ENCODE measurements around the gene RAB43.
"Not testable (repeated sequence)": the region's sequence is repeated elsewhere in the genome, so short reads cannot be mapped to it uniquely, and the experiment has no call there.

Gene RAB43

DNA sequence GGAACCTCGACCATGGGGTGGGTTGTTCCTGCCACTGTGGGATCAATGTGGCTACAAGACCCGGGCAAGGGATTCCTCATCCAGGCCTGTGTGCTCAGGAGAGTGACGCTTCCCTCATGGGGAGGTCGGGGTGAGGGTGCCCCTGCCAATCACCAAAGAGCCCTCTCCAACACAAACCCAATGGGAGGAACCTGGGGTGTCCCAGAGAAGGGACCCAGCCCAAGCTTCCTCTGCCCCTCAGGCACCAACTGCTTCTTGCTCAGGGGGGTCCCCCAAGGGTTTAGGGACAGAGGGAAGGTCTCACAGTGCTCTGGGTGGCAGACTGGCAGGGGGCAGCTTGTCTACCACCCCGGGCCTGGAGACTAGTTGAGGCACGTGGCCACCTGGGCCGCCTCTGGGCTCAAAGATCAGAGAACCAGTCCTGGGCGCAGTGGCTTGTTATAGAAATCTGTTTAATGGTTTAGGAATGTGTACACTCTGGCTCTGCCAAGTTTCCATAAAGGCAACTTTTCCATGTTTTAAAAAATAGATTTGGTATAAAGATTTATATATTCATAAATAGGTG, 34.4 kb downstream of the RAB43 start:
- no peak for DNase-seq

- no peak for DNase-seq
Observed at GRCh38 chr3:129085818-129086217, 35.8 kb downstream of the RAB43 start.

- DNase-seq, result no peak
Observed at GRCh38 chr3:129085165-129085715, 36.4 kb downstream of the RAB43 start.

DNA sequence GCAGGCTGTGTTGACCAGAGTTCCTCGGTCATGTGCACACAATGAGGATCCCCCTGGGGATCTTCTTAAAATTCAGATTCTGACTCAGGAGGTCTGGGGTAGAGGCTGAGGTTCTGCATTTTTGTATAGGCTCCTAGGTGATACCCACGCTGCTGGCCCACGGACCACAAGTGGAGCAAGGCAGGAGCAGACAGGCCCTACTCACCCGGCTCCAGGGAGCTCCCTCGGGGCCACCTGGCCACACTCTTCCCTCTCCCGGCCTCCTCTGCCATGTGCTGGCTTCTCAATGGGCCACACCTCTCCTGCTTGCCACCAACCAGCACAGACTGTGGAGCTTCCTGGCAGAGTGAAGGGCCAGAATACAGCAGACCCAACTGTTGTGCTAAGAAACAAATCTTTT, 37.1 kb downstream of the RAB43 start:
- no peak for DNase-seq

- DNase-seq, result no peak
Observed at GRCh38 chr3:129082026-129082425, 39.6 kb downstream of the RAB43 start.

DNA sequence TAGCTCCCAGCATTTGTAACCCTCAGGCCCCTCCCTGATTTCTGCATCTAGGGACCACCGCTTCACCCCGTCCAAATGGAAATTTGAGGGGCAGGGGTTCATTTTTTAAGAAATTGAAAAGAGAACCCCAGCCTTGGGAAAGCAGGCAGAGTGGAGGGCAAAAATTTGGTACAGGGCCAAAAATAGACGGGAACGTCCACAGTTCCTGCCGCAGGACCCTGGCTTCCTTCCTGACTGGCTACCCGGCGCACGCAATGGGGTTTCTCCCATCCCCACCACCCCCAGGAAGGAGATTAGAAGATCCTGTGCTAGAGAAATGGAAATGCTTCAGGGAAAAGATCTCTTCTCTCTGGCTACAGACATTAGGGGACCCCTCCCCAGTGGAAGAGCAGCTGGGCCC, 40.1 kb downstream of the RAB43 start:
- no peak for DNase-seq

DNA sequence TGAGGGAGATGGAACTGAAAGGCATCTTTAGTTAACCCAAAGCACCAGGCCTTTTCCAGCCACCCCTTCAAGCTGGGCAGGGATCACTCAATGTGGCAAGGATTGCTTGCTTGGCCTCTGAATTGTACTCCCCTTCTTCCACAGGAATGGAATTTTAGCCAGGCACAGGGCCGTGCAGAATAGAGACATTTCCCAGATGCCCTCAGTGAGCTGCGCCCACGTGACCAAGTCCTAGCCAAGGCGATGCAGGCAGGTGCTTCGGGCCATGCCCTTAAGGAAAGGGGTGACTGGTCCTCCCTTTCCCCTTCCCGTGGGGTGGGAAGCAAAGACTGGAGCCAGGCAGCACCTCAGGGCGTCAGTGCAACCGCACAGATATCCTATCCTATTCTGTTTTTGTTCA, 43.1 kb downstream of the RAB43 start:
- no peak for DNase-seq

GRCh38 chr3:129077222-129077621, 44.4 kb downstream of the RAB43 start:
- DNase-seq, result no peak

GRCh38 chr3:129070086-129070885, 51.3 kb downstream of the RAB43 start:
- no peak for DNase-seq

DNA sequence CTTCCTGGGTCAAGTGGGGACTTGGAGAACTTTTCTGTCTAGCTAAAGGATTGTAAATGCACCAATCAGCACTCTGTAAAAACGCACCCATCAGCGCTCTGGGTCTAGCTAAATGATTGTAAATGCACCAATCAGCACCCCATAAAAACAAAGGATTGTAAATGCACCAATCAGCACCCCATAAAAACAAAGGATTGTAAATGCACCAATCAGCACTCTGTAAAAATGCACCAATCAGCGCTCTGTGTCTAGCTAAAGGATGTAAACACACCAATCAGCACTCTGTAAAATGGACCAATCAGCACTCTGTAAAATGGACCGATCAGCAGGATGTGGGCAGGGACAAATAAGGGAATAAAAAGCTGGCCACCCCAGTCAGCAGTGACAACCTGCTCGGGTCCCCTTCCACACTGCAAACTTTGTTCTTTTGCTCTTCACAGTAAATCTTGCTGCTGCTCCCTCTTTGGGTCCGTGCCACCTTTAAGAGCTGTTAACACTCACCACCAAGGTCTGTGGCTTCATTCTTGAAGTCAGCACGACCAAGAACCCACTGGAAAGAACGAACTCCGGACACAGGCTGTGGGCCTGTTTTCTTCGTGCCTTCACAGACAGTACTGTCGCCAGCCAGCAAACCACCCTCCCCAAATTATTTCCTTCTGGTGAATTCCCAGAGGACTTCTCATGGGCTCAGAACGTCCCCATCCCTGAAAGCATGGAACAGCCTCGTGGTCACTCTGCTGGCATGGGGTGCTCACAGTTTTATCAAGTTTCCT, 52.1 kb downstream of the RAB43 start:
- not testable (repeated sequence) for DNase-seq

DNA sequence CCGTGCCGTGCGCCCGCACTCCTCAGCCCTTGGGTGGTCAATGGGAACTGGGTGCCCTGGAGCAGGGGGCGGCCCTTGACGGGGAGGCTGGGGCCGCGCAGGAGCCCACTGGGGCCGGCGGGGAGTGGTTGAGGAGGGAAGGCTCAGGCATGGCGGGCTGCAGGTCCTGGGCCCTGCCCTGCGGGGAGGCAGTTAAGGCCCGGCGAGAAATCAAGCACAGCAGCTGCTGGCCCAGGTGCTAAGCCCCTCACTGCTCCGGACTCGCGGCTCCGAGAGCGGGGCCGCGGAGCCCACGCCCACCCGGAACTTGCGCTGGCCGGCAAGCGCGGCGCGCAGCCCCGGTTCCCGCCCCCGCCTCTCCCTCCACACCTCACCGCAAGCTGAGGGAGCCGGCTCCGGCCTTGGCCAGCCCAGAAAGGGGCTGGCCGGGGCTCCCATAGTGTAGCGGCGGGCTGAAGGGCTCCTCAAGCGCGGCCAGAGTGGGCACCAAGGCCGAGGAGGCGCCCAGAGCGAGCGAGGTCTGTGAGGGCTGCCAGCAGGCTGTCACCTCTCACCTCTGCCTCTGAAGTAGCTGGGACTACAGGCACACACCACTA, 53.2 kb downstream of the RAB43 start:
- DNase-seq, result no peak

DNA sequence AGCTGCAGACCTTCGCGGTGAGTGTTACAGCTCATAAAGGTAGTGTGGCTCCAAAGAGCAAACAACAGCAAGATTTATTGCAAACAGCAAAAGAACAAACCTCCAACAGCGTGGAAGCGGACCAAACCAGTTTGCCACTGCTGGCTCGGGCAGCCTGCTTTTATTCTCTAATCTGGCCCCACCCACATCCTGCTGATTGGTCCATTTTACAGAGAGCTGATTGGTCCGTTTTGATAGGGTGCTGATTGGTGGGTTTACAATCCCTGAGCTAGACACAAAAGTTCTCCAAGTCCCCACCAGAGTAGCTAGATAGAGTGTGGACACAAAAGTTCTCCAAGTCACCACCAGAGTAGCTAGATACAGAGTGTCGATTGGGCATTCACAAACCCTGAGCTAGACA, 53.9 kb downstream of the RAB43 start:
- DNase-seq, result not testable (repeated sequence)

- DNase-seq, result no peak
Observed at GRCh38 chr3:129065720-129066073, 55.9 kb downstream of the RAB43 start.

DNA sequence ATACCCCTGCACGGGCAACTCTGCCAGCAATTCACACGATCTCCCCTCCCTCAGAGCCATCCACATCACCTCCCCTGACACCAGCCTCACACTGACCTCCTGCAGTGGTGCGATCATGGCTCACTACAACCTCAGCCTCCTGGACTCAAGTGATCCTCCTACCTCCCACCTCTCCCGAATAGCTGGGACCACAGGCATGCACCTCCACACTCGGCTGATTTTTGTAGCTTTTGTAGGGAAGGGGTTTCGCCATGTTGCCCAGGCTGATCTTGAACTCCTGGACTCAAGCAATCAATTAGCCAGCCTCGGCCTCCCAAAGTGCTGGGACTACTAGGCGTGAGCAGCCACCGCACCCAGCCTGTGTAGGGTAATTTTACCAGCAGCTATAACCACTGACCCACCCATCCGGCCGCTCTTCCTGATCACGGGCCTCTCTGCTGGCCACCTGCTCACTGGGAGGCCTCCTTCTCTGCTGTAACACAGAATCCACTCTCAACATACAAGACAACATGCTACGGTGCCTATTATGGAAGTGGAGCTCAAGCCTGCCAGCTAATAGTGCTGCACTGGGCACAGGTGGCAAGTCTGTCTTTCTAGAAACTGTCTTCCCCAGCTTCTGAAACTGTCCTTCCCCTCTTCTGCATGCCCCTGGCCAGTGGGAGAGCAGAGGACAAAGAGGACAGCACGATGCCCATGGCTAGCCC, 56.4 kb downstream of the RAB43 start:
- DNase-seq, result no peak

- no peak for DNase-seq
Observed at GRCh38 chr3:129063841-129064482, 57.6 kb downstream of the RAB43 start.

DNA sequence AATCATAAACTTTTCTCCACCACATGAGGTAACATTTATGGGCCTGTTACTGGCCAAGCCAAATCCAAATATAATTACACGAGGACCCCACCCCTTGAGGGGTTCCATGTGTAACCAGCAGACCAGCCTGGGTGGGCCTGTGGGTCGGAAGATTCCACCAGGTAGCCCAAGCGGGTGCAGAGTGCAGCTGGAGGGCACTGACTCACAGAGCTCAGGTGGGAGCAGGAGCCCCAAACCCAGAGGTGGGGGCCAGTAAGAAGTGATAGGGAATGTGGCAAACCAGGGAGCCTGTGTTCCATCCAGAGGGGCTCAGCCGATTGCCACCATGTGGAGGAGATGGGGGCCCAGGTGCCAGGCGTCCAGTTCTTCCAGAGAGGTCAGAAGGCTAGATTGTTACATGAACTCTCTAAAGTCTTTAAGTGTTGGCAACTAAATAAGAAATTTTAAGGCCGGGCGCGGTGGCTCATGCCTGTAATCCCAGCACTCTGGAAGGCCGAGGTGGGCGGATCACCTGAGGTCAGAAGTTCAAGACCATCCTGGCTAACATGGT, 58.4 kb downstream of the RAB43 start:
- DNase-seq, result no peak

- DNase-seq, result no peak
Observed at GRCh38 chr3:129061888-129062834, 59.4 kb downstream of the RAB43 start.

DNA sequence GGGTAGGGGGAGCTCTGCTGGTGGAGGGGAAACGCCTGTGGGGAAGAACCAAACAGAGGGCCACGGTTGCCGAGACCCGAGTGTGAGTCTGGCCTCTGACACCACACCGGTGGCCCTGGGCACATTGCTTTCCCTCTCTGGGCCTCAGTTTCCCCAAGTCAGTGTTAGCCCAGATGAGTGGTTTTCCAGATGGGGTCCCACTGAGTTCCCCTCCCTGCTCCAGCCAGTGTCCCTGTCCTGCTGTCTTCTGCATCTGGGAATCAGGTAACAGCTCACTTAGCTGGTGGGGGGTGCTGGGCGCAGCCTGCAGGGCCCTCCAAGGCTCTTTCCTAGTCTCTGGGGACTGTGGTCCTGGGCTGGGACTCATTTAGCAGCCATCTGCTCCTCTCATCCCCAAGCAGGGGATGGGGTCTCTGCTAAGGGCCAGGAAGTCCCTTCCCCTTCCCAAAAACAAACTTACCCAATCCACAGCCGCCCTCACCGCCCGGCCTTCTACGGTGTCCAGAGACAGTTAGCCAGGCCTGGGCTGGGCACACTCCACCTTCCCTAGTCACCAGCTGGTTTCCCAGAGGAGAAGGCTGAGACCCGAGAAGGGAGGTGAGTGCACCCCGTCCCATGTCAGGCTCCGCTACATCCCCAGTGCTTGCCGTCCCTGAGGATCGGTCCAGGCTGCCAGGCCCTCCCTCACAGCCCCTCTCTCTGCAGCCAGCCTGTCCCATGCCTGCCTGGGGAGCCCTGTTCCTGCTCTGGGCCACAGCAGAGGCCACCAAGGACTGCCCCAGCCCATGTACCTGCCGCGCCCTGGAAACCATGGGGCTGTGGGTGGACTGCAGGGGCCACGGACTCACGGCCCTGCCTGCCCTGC, 60.3 kb downstream of the RAB43 start:
- DNase-seq, result no peak

DNA sequence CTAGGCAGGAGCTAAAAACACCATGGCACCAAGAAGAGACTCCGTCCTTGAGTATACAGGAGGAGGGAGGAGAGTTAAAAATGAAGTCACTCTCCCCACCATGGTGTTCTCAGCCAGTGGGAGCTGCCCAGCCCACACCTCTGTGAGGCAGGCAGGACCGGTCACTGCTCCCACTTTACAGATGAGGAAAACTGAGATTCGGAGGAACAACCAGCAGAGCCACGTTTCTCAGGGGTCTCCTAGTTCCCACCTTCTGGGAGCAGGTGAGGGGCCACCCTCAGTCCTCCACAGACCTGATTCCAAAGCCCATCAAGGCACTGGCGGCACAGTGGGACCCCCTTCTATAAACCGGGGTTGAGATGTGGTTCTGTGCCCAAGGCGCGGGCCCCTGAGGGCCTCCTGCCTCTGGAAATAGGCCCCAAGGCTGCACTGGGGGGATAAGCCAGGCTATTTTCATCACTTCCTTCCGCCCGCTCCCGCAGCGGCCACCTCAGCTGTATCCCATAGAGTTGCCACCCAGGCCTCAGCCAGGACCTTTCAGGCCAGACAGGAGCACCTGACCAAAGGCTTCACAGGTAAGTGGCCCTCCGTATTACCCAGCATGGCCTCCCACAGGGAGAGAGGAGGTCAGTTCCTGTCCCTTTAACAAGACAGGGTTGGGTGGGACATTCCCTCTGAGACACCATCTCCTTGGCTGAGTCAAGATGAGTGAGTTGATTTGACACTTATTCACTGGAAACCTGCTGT, 61.2 kb downstream of the RAB43 start, which contains the start of gene GP9:
GP9 (plus strand) TSS at position 504 of the 747 bp plus-strand sequence. CDS start 961 bp downstream, outside the sequence.
- DNase-seq, result no peak

Data from NCI-H1048 (cell line).